Subcutaneous abdominal adipose tissue (tissue), 5 donors: ENCODE measurements around the gene SEMA3B.

Experiments used
- H3K27ac ChIP-seq: one replicate; pipeline ENCODE4 v1.7.0; 2013; ENCODE audit warnings: low read depth, mild to moderate bottlenecking, inconsistent platforms, low read length, moderate library complexity
- H3K27me3 ChIP-seq, 5 donors: one replicate each; pipeline ENCODE4 v1.7.0; 2013; ENCODE audit warnings: low read length in 5 of 5, inconsistent platforms in 1 of 5; ENCODE audit not compliant: control insufficient read depth in 5 of 5, insufficient read depth in 4 of 5
- H3K36me3 ChIP-seq, 5 donors: one replicate each; pipeline ENCODE4 v1.7.0; 2013; ENCODE audit warnings: low read length in 5 of 5; ENCODE audit not compliant: control insufficient read depth in 5 of 5, insufficient read depth in 5 of 5
- H3K4me1 ChIP-seq, 5 donors: one replicate each; pipeline ENCODE4 v1.7.0; 2013; ENCODE audit warnings: low read length in 5 of 5, mild to moderate bottlenecking in 3 of 5, moderate library complexity in 1 of 5; ENCODE audit not compliant: control insufficient read depth in 5 of 5, insufficient read depth in 5 of 5
- H3K4me3 ChIP-seq, 5 donors: one replicate each; pipeline ENCODE4 v1.7.0; 2013; ENCODE audit warnings: low read length in 5 of 5, low read depth in 1 of 5
- H3K9ac ChIP-seq, 5 donors: one replicate each; pipeline ENCODE4 v1.7.0; 2013; ENCODE audit warnings: low read length in 5 of 5, mild to moderate bottlenecking in 4 of 5, moderate library complexity in 3 of 5
- H3K9me3 ChIP-seq, 5 donors: one replicate each; pipeline ENCODE4 v1.7.0; 2013; ENCODE audit warnings: low read length in 5 of 5; ENCODE audit not compliant: control insufficient read depth in 5 of 5
- donor health status: healthy.
- donor health status: healthy.
- donor health status: healthy.
- donor health status: healthy.
- donor health status: healthy.

Gene SEMA3B

DNA sequence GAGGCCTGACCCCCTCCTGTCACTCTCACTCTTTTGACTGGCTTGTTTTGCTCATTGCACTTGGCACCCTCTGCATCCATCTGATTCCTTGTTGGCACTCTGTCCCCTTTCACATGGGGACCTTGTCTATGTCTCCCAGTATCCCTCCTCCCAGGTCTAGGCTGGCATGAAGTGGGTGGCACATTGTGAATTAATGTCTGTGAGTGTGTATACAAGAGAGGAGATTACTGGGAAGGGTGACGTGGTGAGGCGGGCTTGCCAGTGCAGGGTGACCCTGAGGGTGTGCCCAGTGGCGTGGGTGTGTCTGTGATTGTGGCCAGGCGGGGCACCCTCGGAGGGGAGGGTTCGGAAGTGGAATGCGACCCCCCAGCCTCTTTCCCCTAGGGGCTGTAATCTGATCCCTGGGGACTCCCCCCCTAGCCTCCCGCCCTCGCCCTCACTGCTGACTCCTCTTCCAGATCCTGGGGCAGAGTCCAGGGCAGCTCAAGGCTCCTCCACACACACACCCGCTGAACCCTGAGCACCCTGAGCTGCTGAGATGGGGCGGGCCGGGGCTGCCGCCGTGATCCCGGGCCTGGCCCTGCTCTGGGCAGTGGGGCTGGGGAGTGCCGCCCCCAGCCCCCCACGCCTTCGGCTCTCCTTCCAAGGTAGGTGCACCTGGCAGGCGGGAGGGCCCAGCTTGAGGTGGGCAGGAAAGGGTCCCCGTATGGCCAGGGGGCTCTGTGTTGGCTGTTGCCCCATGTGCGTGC is at the start of gene SEMA3B:
Gene SEMA3B (plus strand): TSS at position 445 of the 749 bp plus-strand sequence. CDS start 94 bp downstream, at position 539.
- peaks cover 20 to 94% (median 87%) of the 10 kb centered on the region in 5 donors for H3K4me1 ChIP-seq
- H3K9me3 ChIP-seq = no peaks in the 10 kb centered on the region
- H3K9ac ChIP-seq = peak within 1 kb of the TSS in 3 of 5 donors; percentile 49 to 82 (median 74)
- H3K4me3 ChIP-seq = peak within 1 kb of the TSS; percentile 48 to 74 (median 62)
- H3K27ac ChIP-seq = peak within 1 kb of the TSS; percentile 83
- peaks cover 0 to 3% (median 0%) of the 10 kb centered on the region in 5 donors for H3K27me3 ChIP-seq
- no peaks in the 10 kb centered on the region for H3K36me3 ChIP-seq

DNA sequence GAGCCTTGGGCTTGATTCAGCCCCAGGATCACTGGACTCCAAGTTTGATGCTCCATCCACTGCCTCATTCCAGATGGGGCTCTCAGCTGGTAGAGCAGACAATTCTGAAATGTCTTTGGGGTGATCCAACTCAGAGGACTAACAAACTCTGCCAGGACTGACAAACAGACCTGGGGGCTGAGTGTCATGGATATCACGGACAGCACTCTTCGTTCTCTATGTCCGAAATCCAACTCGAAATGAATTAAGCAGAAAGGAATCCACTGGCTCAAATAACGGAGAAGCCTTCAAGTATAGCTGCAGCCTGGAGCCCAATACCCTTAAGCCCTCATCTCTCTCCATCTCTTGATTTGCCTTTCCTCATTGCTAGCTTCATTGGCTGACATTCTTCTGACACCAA is 49.7 kb upstream of the SEMA3B start:
- no peak overlapping the region for H3K4me3 ChIP-seq
- H3K9ac ChIP-seq = no peak overlapping the region
- H3K27me3 ChIP-seq = peaks cover 0 to 2% (median 0%) of the 10 kb centered on the region in 5 donors
- H3K9me3 ChIP-seq = no peaks in the 10 kb centered on the region
- H3K36me3 ChIP-seq = no peaks in the 10 kb centered on the region
- H3K27ac ChIP-seq = no peak overlapping the region
- peaks cover 0 to 8% (median 0%) of the 10 kb centered on the region in 5 donors for H3K4me1 ChIP-seq

DNA sequence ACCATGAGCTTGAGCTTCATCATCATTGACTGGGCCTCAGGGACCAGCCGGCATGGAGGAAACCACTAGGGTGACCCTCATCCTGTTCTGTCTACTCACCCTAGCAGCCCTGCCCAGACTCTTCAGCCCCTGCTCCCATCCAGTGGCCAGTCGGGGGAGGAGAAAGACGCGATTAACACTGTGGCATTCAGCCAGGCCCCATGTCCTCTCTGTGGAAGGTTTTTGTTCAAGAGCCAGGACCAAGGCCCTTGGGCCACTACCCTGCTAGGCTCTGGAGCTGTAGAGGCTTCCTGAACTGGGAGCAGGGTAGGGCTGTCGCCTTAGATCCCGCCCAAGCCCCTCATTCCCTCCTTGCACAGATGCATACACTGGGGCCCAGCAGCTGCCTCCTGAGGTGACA is 48.8 kb upstream of the SEMA3B start:
- Histone ChIP-seq H3K4me1 (peaks cover 0 to 8% (median 0%) of the 10 kb centered on the region in 5 donors), H3K4me3 (no peak overlapping the region), H3K9me3 (no peaks in the 10 kb centered on the region), H3K27ac (no peak overlapping the region), H3K27me3 (peaks cover 0 to 5% (median 2%) of the 10 kb centered on the region in 5 donors), H3K36me3 (no peaks in the 10 kb centered on the region), H3K9ac (no peak overlapping the region)

DNA sequence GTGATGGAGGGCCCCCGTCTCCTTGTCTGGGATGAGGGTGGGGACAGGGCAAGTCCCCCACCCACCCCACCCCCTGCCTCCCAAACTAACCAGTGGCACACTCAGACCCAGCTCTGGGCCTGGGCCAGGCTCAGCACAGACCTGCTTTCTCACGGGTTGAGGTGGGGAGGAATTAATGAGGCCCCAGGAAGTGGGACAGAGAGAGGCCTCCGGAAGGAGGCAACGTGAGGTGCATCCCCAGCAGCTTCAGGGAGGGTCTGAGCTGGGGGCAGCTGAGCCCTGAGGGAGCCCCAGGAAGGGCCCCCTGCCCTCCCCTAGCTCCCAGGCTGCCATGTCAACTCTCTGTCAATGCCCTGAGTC is 47.9 kb upstream of the SEMA3B start:
- no peak overlapping the region for H3K9ac ChIP-seq
- no peaks in the 10 kb centered on the region for H3K9me3 ChIP-seq
- H3K27ac ChIP-seq = no peak overlapping the region
- H3K4me1 ChIP-seq = peaks cover 0 to 9% (median 0%) of the 10 kb centered on the region in 5 donors
- H3K36me3 ChIP-seq = no peaks in the 10 kb centered on the region
- H3K4me3 ChIP-seq = no peak overlapping the region
- H3K27me3 ChIP-seq = peaks cover 0 to 4% (median 3%) of the 10 kb centered on the region in 5 donors

DNA sequence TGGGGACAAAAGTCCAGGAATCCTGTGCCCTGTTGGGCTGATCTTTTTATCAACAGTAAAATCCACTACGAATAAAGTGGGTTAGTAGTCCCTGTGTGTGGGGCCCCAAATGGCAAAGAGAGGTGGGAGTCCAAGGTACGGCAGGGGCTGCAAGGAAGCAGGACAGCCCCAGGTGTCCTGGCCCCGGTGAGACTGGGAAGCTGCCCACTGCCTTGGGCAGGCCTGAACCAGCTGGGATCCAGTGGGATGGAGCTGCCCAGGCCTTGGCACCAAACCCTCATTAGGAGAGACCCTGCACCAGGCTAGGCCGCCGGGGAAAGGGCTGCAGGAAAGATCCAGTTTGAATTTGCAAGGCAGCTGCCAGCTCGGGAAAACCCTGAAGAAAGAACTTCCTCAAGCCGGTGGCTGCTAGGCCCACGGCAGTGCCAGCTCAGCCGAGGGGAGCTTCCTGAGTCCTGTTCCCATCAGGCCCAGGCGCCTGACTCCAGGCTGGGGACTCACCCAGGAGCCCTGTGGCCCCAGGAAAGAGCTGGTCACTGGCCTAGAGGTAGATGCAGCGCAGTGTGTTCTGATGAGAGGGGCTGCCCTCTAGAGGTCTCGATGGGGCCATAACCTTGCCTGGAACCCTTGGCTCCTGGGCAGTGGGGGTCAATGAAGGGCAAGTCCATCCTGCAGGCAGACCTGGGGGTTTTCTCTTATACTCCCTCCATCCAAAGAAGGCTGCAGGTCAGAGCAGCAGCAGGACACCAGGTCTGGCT is 47.4 kb upstream of the SEMA3B start:
- Histone ChIP-seq H3K36me3 (no peaks in the 10 kb centered on the region), H3K27me3 (peaks cover 0 to 4% (median 3%) of the 10 kb centered on the region in 5 donors), H3K27ac (no peak overlapping the region), H3K4me1 (peaks cover 0 to 14% (median 3%) of the 10 kb centered on the region in 5 donors), H3K4me3 (no peak overlapping the region), H3K9me3 (no peaks in the 10 kb centered on the region), H3K9ac (peak overlapping the region in 2 of 5 donors; percentile 21 to 46)

DNA sequence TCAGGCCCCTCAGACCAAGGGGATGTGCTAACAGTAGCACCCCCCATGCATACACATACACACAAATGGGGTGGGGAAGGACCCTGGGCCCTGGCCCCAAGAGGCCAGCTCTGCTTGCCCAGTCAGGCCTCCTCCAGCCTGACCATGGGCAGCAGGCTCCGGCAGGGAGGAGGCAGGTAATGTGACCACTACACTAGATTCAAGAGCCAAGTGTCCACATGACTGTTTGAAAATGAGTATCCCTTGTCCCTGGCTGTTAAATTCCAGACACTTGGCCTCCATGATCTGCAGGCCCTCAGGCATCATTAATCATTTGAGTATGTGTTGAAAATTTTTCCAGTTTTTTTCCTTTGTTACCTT is 46.8 kb upstream of the SEMA3B start:
- Histone ChIP-seq H3K36me3 (no peaks in the 10 kb centered on the region), H3K9me3 (no peaks in the 10 kb centered on the region), H3K4me3 (no peak overlapping the region), H3K27me3 (peaks cover 0 to 4% (median 3%) of the 10 kb centered on the region in 5 donors), H3K4me1 (peaks cover 0 to 19% (median 9%) of the 10 kb centered on the region in 5 donors), H3K27ac (no peak overlapping the region), H3K9ac (peak overlapping the region in 1 of 5 donors; percentile 46)

DNA sequence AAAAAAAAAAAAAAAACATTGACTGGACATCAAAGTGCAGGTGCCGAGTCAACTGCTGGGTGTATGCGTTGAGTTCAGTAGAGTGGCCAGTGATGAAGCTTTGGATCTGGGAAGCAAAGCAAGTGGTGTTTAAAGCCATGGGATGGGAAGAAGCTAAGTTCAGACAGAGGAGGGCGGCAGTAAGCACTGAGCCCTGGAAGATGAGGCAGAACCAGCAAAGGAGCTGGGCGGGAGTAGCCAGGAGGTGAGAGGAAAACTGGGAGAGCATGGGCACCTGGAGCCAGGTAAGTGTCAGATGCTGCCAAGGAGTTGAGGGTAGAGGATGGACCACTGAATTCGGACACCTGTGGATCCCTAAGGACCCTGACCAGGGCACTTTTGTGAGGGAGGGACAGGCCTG is 44.3 kb upstream of the SEMA3B start:
- Histone ChIP-seq H3K4me1 (peaks cover 4 to 36% (median 26%) of the 10 kb centered on the region in 5 donors), H3K4me3 (no peak overlapping the region), H3K9ac (no peak overlapping the region), H3K36me3 (no peaks in the 10 kb centered on the region), H3K27me3 (peaks cover 0 to 4% (median 3%) of the 10 kb centered on the region in 5 donors), H3K9me3 (no peaks in the 10 kb centered on the region), H3K27ac (no peak overlapping the region)

DNA sequence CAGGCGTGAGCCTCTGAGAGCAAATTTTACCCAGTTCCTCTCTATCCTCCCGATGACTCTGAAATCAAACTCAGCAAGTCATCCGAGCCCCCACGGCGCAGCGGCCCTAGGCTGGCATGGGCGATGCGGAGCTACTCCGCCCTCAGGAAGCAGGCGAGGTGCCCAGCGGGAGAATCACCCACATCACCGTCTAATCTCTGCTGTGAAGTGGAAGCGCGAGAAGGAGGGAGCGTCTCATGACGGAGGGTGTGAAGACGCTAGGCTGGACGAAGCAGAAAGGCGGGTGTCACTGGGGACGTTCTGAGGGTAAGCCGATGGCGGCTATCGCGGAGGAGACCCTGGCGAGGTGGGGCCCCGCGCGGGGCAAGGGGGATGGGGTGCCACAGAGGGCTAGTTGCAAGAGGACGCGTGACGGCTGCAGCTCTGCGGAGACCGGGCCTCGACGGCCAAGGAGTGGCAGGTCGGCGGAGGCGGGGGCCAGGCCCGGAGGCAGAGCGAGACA is 42.0 kb upstream of the SEMA3B start:
- peak overlapping the region; percentile 36 to 93 (median 59) for H3K4me3 ChIP-seq

DNA sequence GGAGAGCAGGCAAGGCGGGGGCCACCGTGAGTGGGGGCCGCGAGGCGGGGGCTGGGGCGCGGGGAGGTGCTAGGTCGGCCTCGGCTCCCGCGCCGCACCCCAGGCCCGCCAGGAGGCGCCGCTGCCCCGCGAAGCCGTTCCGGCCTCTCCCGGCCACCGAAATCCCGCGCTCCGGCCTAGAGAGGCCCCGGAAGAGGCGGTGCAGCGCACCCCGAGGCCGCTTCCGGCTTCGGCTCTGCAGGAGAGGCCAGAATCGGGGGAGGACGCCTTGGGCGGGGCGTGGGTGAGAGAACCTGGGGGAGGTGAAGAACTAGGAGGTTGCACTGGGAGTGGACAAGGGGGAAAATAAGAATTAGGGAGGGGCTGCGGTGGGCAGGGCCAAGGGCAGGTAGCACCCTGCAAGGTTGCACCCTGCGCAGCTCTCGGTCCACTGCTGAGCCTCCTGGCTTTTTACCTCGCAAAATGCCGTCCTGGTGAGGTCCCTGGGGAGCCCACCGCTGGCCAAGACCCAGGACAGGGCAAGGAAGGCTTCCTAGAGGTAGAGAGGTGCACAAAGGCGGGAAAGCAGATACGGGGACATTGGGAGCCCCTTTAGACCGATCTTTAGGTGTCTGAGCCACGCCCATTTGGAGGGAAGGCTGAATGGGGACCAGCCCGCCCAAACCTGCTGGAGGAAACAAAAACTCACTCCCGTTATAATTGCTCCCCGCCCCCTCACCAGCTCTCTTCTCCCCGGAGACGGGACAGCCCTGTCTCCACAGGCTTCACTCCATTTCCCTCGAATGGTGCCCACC is 41.4 kb upstream of the SEMA3B start:
- no peaks in the 10 kb centered on the region for H3K9me3 ChIP-seq
- peaks cover 0 to 4% (median 3%) of the 10 kb centered on the region in 5 donors for H3K27me3 ChIP-seq
- H3K4me3 ChIP-seq = peak overlapping the region; percentile 87 to 95 (median 92)
- H3K9ac ChIP-seq = peak overlapping the region in 4 of 5 donors; percentile 54 to 86 (median 82)
- H3K36me3 ChIP-seq = no peaks in the 10 kb centered on the region
- H3K27ac ChIP-seq = peak overlapping the region; percentile 41
- peaks cover 4 to 46% (median 26%) of the 10 kb centered on the region in 5 donors for H3K4me1 ChIP-seq

More for the DNA sequence above, 42.0 kb upstream of the SEMA3B start:
- peaks cover 0 to 4% (median 3%) of the 10 kb centered on the region in 5 donors for H3K27me3 ChIP-seq
- H3K27ac ChIP-seq = no peak overlapping the region
- H3K9me3 ChIP-seq = no peaks in the 10 kb centered on the region
- no peaks in the 10 kb centered on the region for H3K36me3 ChIP-seq
- H3K9ac ChIP-seq = peak overlapping the region in 3 of 5 donors; percentile 48 to 71 (median 63)
- peaks cover 4 to 47% (median 26%) of the 10 kb centered on the region in 5 donors for H3K4me1 ChIP-seq
